ENCODE measurements around the gene TCF19. TPM values are rescaled to one million over a fixed set of nuclear protein-coding genes. Genes with fewer than 3 reads are reported as not detected.
"Not testable (repeated sequence)": the region's sequence is repeated elsewhere in the genome, so short reads cannot be mapped to it uniquely, and the experiment has no call there.

TCF19 gene
- polyA plus RNA-seq, 2 of the 4 experiments (the other 2 are of a cell fraction): 7.4 to 11.2 TPM

- FAIRE-seq (no peak), ATAC-seq (peak; percentile 89 to 94), DNase-seq (ENCODE audit: low read depth in 1 of 2, low spot score in 1 of 2) (peak; percentile 40 to 83)
- Histone ChIP-seq H3K4me1 (peaks cover 3% of the 10 kb centered on the region), H3K4me2 (peak overlapping the region; percentile 80), H3K9me3 (no peaks in the 10 kb centered on the region), H3K27ac (peak overlapping the region; percentile 84 to 96), H3K4me3 (peak overlapping the region; percentile 68)
- CTCF ChIA-PET: interaction anchor here (1.2 to 7.5 kb wide), 9 partner anchors 11 to 168 kb away, joined by 3 to 72 read pairs (median 4); partner anchors contain the start of gene PSORS1C2
- POLR2A ChIA-PET: interaction anchor here (1.0 kb wide), 1 partner anchor 169 kb away, joined by 5 read pairs; no protein-coding TSS in a partner anchor
- TF ChIP-seq PHF8 (IDR thresholded peaks at IDR 0.05; ENCODE audit: borderline replicate concordance, low read depth) (peak; percentile 33; the same call in 1 of the 2 replicates), BCL3 (IDR thresholded peaks at IDR 0.05) (0 out of 3 replicates have a peak, but pooled peaks have one; percentile 18), JUN (IDR thresholded peaks at IDR 0.05) (peak in 1 of 2 experiments; percentile 35; a peak in 1 of 5 replicates), CHD4 (IDR thresholded peaks at IDR 0.05; ENCODE audit: borderline replicate concordance) (no peak), FOSL2 (IDR thresholded peaks at IDR 0.05) (0 out of 2 replicates have a peak, but pooled peaks have one; percentile 7), FOSL2 (CRISPR knock-in tag; IDR thresholded peaks at IDR 0.05) (no peak; the same call in 1 of the 2 replicates), POLR2A (IDR thresholded peaks at IDR 0.05; ENCODE audit: low read length) (peak; percentile 30; the same call in 1 of the 2 replicates)
- 3% methylated on average over 22 of the region's 45 CpGs for WGBS (ENCODE audit: missing lambda C conversion rate)
These were observed 39.3 kb downstream of the TCF19 start for GRCh38 chr6:31197559-31198305.

- FAIRE-seq; POLR2A ChIA-PET; DNase-seq (ENCODE audit: low read depth in 1 of 2, low spot score in 1 of 2); H3K4me2 ChIP-seq; H3K27ac ChIP-seq; H3K9me3 ChIP-seq; ATAC-seq; H3K4me3 ChIP-seq: not testable (repeated sequence)
- H3K4me1 ChIP-seq: peaks cover 14% of the 10 kb centered on the region
- WGBS (ENCODE audit: missing lambda C conversion rate): 100% methylated on average over 4 of the region's 4 CpGs
- CTCF ChIA-PET: interaction anchor here (2.4 kb wide), 1 partner anchor 168 kb away, joined by 12 read pairs; no protein-coding TSS in a partner anchor
These were observed 40.7 kb downstream of the TCF19 start for GRCh38 chr6:31199105-31199452.

GRCh38 chr6:31202259-31203166 is 44.1 kb downstream of the TCF19 start:
- H3K9me3 ChIP-seq: no peaks in the 10 kb centered on the region
- no peak overlapping the region for H3K4me3 ChIP-seq
- H3K4me2 ChIP-seq: peak overlapping the region; percentile 96
- H3K4me1 ChIP-seq: peaks cover 14% of the 10 kb centered on the region
- POLR2A ChIA-PET: no interaction called here
- no peak for DNase-seq (ENCODE audit: low read depth in 1 of 2, low spot score in 1 of 2)
- CTCF ChIA-PET: interaction anchor here (1.0 kb wide), 1 partner anchor 10 kb away, joined by 4 read pairs; no protein-coding TSS in a partner anchor
- FAIRE-seq: no peak
- WGBS (ENCODE audit: missing lambda C conversion rate): 74% methylated on average over 10 of the region's 11 CpGs
- no peak for ATAC-seq
- TF ChIP-seq CEBPB (IDR thresholded peaks at IDR 0.05) (no peak), POLR2AphosphoS2 (conservative IDR thresholded peaks at IDR 0.05; ENCODE audit: low read length) (no peak), MAX (IDR thresholded peaks at IDR 0.05) (no peak), ZFP36 (IDR thresholded peaks at IDR 0.05; ENCODE audit: borderline replicate concordance, partially characterized antibody) (no peak), CBX8 (IDR thresholded peaks at IDR 0.05) (no peak), EP300 (IDR thresholded peaks at IDR 0.05) (no peak), REST (IDR thresholded peaks at IDR 0.05) (no peak)
- peak overlapping the region in 1 of 2 experiments; percentile 87; a peak in 4 of 6 replicates for H3K27ac ChIP-seq

Data from A549 (cell line).